KMS-11 (cell line): ENCODE results near the gene SLC39A6.

Experiments
- H2AFZ ChIP-seq: fragments of 200-600 bp; sonication (generic); 2 replicates; pipeline ENCODE4 v1.6.1; 2016; ENCODE audit warnings: antibody characterized with exemption, mixed run types, low read depth
- H3K27ac ChIP-seq: fragments of 200-600 bp; sonication (generic); 2 replicates; pipeline ENCODE4 v1.6.1; 2016; ENCODE audit warnings: mild to moderate bottlenecking, mixed run types
- H3K27me3 ChIP-seq: fragments of 200-600 bp; sonication (generic); 2 replicates; pipeline ENCODE4 v1.6.1; 2017; ENCODE audit warnings: mild to moderate bottlenecking, low read depth, mixed run types, moderate library complexity; ENCODE audit not compliant: insufficient read depth
- H3K36me3 ChIP-seq: fragments of 200-600 bp; sonication (generic); 2 replicates; pipeline ENCODE4 v1.6.1; 2017; ENCODE audit warnings: mild to moderate bottlenecking, mixed run types; ENCODE audit not compliant: insufficient read depth
- H3K4me1 ChIP-seq: fragments of 200-600 bp; sonication (generic); 2 replicates; pipeline ENCODE4 v1.6.1; 2016; ENCODE audit warnings: mild to moderate bottlenecking, low read depth, mixed run types; ENCODE audit not compliant: poor library complexity, severe bottlenecking
- H3K4me2 ChIP-seq: fragments of 200-600 bp; sonication (generic); 2 replicates; pipeline ENCODE4 v1.7.0; 2016; ENCODE audit warnings: mild to moderate bottlenecking, mixed run types
- H3K4me3 ChIP-seq: fragments of 200-600 bp; sonication (generic); IDR thresholded peaks from 2 replicates; pipeline ENCODE4 v1.6.1; 2017; ENCODE audit warnings: low read depth, low read length, mixed read lengths; ENCODE audit not compliant: insufficient read depth
- H3K79me2 ChIP-seq: fragments of 200-600 bp; sonication (generic); 2 replicates; pipeline ENCODE4 v1.6.1; 2016; ENCODE audit warnings: low read depth, mixed run types; ENCODE audit not compliant: insufficient read depth
- H3K9ac ChIP-seq: fragments of 200-600 bp; sonication (generic); 2 replicates; pipeline ENCODE4 v1.6.1; 2016; ENCODE audit warnings: mild to moderate bottlenecking, mixed run types
- H4K20me1 ChIP-seq: fragments of 200-600 bp; sonication (generic); 2 replicates; pipeline ENCODE4 v1.6.1; 2016; ENCODE audit warnings: mild to moderate bottlenecking, mixed run types; ENCODE audit not compliant: insufficient read depth
- CTCF ChIP-seq: fragments of 200-600 bp; sonication (generic); conservative IDR thresholded peaks from 2 replicates; pipeline ENCODE4 v1.6.1; 2017; ENCODE audit warnings: low read depth, mild to moderate bottlenecking, antibody characterized with exemption, low read length, moderate library complexity, mixed read lengths

Gene SLC39A6

GRCh38 chr18:36130039-36130831 is 1.1 kb upstream of the SLC39A6 start:
- TF ChIP-seq CTCF: no peak
- peaks cover 74% of the 10 kb centered on the region for H3K79me2 ChIP-seq
- no peaks in the 10 kb centered on the region; the same call in 1 of the 2 replicates for H4K20me1 ChIP-seq
- H3K9ac ChIP-seq: peak overlapping the region; percentile 96
- H3K27me3 ChIP-seq: no peaks in the 10 kb centered on the region
- H3K4me2 ChIP-seq: peak overlapping the region; percentile 79
- peak overlapping the region; percentile 99 for H2AFZ ChIP-seq
- H3K4me1 ChIP-seq: peaks cover 47% of the 10 kb centered on the region
- 0 out of 2 replicates have a peak, but pooled peaks cover 4% of the 10 kb centered on the region for H3K36me3 ChIP-seq
- peak overlapping the region; percentile 93 for H3K27ac ChIP-seq
- H3K4me3 ChIP-seq: peak overlapping the region; percentile 80

- H3K9ac ChIP-seq: peak overlapping the region; percentile 96
- peak overlapping the region; percentile 99 for H2AFZ ChIP-seq
- peaks cover 6% of the 10 kb centered on the region; the same call in 1 of the 2 replicates for H3K36me3 ChIP-seq
- H3K4me1 ChIP-seq: peaks cover 42% of the 10 kb centered on the region
- peak overlapping the region; percentile 64 for H3K4me2 ChIP-seq
- peaks cover 65% of the 10 kb centered on the region for H3K79me2 ChIP-seq
- H3K4me3 ChIP-seq: peak overlapping the region; percentile 80
- H4K20me1 ChIP-seq: no peaks in the 10 kb centered on the region; the same call in 1 of the 2 replicates
- H3K27me3 ChIP-seq: no peaks in the 10 kb centered on the region
- peak overlapping the region; percentile 93 for H3K27ac ChIP-seq
- TF ChIP-seq CTCF: no peak
These were observed 237 bp downstream of the SLC39A6 start for GRCh38 chr18:36128907-36129299.

GRCh38 chr18:36128530-36128870 is 640 bp downstream of the SLC39A6 start:
- peaks cover 63% of the 10 kb centered on the region for H3K79me2 ChIP-seq
- H3K27me3 ChIP-seq: no peaks in the 10 kb centered on the region
- no peak for TF ChIP-seq CTCF
- H4K20me1 ChIP-seq: no peaks in the 10 kb centered on the region; the same call in 1 of the 2 replicates
- peak overlapping the region; percentile 99 for H2AFZ ChIP-seq
- peak overlapping the region; percentile 64 for H3K4me2 ChIP-seq
- H3K9ac ChIP-seq: peak overlapping the region; percentile 96
- H3K36me3 ChIP-seq: peaks cover 5% of the 10 kb centered on the region; the same call in 1 of the 2 replicates
- H3K27ac ChIP-seq: no peak overlapping the region
- peaks cover 42% of the 10 kb centered on the region for H3K4me1 ChIP-seq
- no peak overlapping the region for H3K4me3 ChIP-seq

GRCh38 chr18:36127836-36128529 is 1.2 kb downstream of the SLC39A6 start:
- H3K4me3 ChIP-seq: no peak overlapping the region
- peaks cover 42% of the 10 kb centered on the region for H3K4me1 ChIP-seq
- peak overlapping the region; percentile 64 for H3K4me2 ChIP-seq
- peak overlapping the region; percentile 99; the same call in 1 of the 2 replicates for H2AFZ ChIP-seq
- no peaks in the 10 kb centered on the region; the same call in 1 of the 2 replicates for H4K20me1 ChIP-seq
- H3K9ac ChIP-seq: 0 out of 2 replicates have a peak overlapping the region, but pooled peaks have one; percentile 10
- H3K36me3 ChIP-seq: peaks cover 5% of the 10 kb centered on the region; the same call in 1 of the 2 replicates
- no peaks in the 10 kb centered on the region for H3K27me3 ChIP-seq
- peaks cover 58% of the 10 kb centered on the region for H3K79me2 ChIP-seq
- H3K27ac ChIP-seq: no peak overlapping the region
- TF ChIP-seq CTCF: no peak
